ENCODE measurements around the gene HOXC6. TPM values are rescaled to one million over a fixed set of nuclear protein-coding genes. Genes with fewer than 3 reads are reported as not detected.

The HOXC6 gene
- total and polyA plus RNA-seq, 9 of the 15 experiments (the other 6 are each of a cell fraction or from before 2014, with no cell fraction given): 0.06 to 4.0 (median 1.4) TPM

GRCh38 chr12:53999559-54000115, 28.6 kb upstream of the HOXC6 start (continued):
- TF ChIP-seq HDAC2 (IDR thresholded peaks at IDR 0.05): 0 out of 2 replicates have a peak, but pooled peaks have one; percentile 7
- no peak for TF ChIP-seq ZNF140 (CRISPR knock-in tag; IDR thresholded peaks at IDR 0.05)
- TF ChIP-seq PURB (CRISPR knock-in tag; IDR thresholded peaks at IDR 0.05; ENCODE audit: low read depth): no peak
- TF ChIP-seq ZNF507 (tag; conservative IDR thresholded peaks at IDR 0.05): no peak
- TF ChIP-seq ZNF764 (CRISPR knock-in tag; IDR thresholded peaks at IDR 0.05; ENCODE audit: low read depth): no peak
- no peak for TF ChIP-seq NR4A1 (CRISPR knock-in tag; IDR thresholded peaks at IDR 0.05)
- no peak for TF ChIP-seq NR4A1 (tag; IDR thresholded peaks at IDR 0.05)
- no peak for TF ChIP-seq HOXB6 (CRISPR knock-in tag; IDR thresholded peaks at IDR 0.05; ENCODE audit: borderline replicate concordance)
- TF ChIP-seq CBFA2T2 (conservative IDR thresholded peaks at IDR 0.05): peak; percentile 67
- no peak for TF ChIP-seq MAFF (IDR thresholded peaks at IDR 0.05; ENCODE audit: low read length)
- TF ChIP-seq TEAD1 (CRISPR knock-in tag; IDR thresholded peaks at IDR 0.05): no peak; a peak in 1 of 4 replicates
- no peak for TF ChIP-seq ZNF311 (CRISPR knock-in tag; IDR thresholded peaks at IDR 0.05)
- TF ChIP-seq MYNN (IDR thresholded peaks at IDR 0.05): no peak
- no peak for TF ChIP-seq MYNN (CRISPR knock-in tag; IDR thresholded peaks at IDR 0.05)
- TF ChIP-seq SETDB1 (IDR thresholded peaks at IDR 0.05; ENCODE audit: low read length): no peak
- no peak for TF ChIP-seq ZNF699 (CRISPR knock-in tag; IDR thresholded peaks at IDR 0.05; ENCODE audit: insufficient replicate concordance)
- no peak for TF ChIP-seq SMAD2 (IDR thresholded peaks at IDR 0.05; ENCODE audit: low read depth, low read length)
- no peak for TF ChIP-seq HNRNPH1 (optimal IDR thresholded peaks at IDR 0.05; ENCODE audit: low read depth, low read length)
- TF ChIP-seq ZNF395 (CRISPR knock-in tag; IDR thresholded peaks at IDR 0.05): 0 out of 2 replicates have a peak, but pooled peaks have one; percentile 9
- no peak for TF ChIP-seq CUX1 (CRISPR knock-in tag; IDR thresholded peaks at IDR 0.05)
- no peak for TF ChIP-seq CGGBP1 (CRISPR knock-in tag; IDR thresholded peaks at IDR 0.05)
- no peak for TF ChIP-seq ZBTB12 (CRISPR knock-in tag; IDR thresholded peaks at IDR 0.05)
- no peak for TF ChIP-seq TRIM24 (IDR thresholded peaks at IDR 0.05)
